HepG2 (cell line): ENCODE data around the gene LRRC3C. TPM values are rescaled to one million over a fixed set of nuclear protein-coding genes. Genes with fewer than 3 reads are reported as not detected.

Source experiments
- GATAD1 ChIP-seq: IDR thresholded peaks from 2 replicates; pipeline ENCODE4 v1.6.1; 2016; ENCODE audit warnings: missing genetic modification reagents, missing compliant biosample characterization
- HMG20A ChIP-seq: IDR thresholded peaks from 2 replicates; pipeline ENCODE4 v1.6.1; 2016; ENCODE audit warnings: borderline replicate concordance
- HNRNPUL1 ChIP-seq: fragments of 200-400 bp; formaldehyde crosslinking; IDR thresholded peaks from 2 replicates; pipeline ENCODE4 v1.6.1; 2017; ENCODE audit warnings: low read depth, mild to moderate bottlenecking, low read length, moderate library complexity
- IKZF5 ChIP-seq: IDR thresholded peaks from 2 replicates; pipeline ENCODE4 v1.6.1; 2018; ENCODE audit warnings: missing genetic modification reagents, mild to moderate bottlenecking, missing compliant biosample characterization
- NAIF1 ChIP-seq: sonication (generic); formaldehyde crosslinking; IDR thresholded peaks from 2 replicates; pipeline ENCODE4 v1.5.0; 2020; ENCODE audit warnings: mild to moderate bottlenecking, missing genetic modification reagents, borderline replicate concordance
- NFIC ChIP-seq: IDR thresholded peaks from 2 replicates; pipeline ENCODE4 v1.6.1; 2012; ENCODE audit warnings: mild to moderate bottlenecking, low read length, inconsistent platforms
- NFRKB ChIP-seq: fragments of 450-650 bp; IDR thresholded peaks from 2 replicates; pipeline ENCODE4 v1.6.1; 2017
- POGK ChIP-seq: sonication (generic); formaldehyde crosslinking; conservative IDR thresholded peaks from 2 replicates; pipeline ENCODE4 v1.8.0; 2022; ENCODE audit warnings: mild to moderate bottlenecking, moderate library complexity, missing genetic modification reagents
- PRPF4 ChIP-seq: fragments of 200-400 bp; formaldehyde crosslinking; IDR thresholded peaks from 2 replicates; pipeline ENCODE4 v1.6.1; 2016; ENCODE audit warnings: low read length, low read depth; ENCODE audit not compliant: poor library complexity, severe bottlenecking
- SETDB1 ChIP-seq: sonication (generic); formaldehyde crosslinking; IDR thresholded peaks from 2 replicates; pipeline ENCODE4 v1.5.1; 2020; ENCODE audit warnings: missing genetic modification reagents, mild to moderate bottlenecking, borderline replicate concordance
- SNAPC2 ChIP-seq: sonication (generic); formaldehyde crosslinking; IDR thresholded peaks from 2 replicates; pipeline ENCODE4 v1.8.1; 2022; ENCODE audit warnings: mild to moderate bottlenecking, missing genetic modification reagents
- SP5 ChIP-seq: IDR thresholded peaks from 2 replicates; pipeline ENCODE4 v1.6.1; 2016; ENCODE audit warnings: low read depth, borderline replicate concordance
- SRF ChIP-seq: IDR thresholded peaks from 2 replicates; pipeline ENCODE4 v1.6.1; 2011; ENCODE audit warnings: mild to moderate bottlenecking, low read depth, low read length, moderate library complexity
- SSRP1 ChIP-seq: IDR thresholded peaks from 2 replicates; pipeline ENCODE4 v1.6.1; 2016; ENCODE audit warnings: control low read depth
- TCF7 ChIP-seq: sonication (generic); IDR thresholded peaks from 2 replicates; pipeline ENCODE4 v1.6.1; 2016; ENCODE audit warnings: antibody characterized with exemption, low read depth
- YY1 ChIP-seq: IDR thresholded peaks from 2 replicates; pipeline ENCODE4 v1.6.1; 2011; ENCODE audit warnings: low read length, low read depth, moderate library complexity, mild to moderate bottlenecking; ENCODE audit not compliant: insufficient read depth, insufficient replicate concordance
- ZBTB10 ChIP-seq: sonication (generic); formaldehyde crosslinking; IDR thresholded peaks from 2 replicates; pipeline ENCODE4 v1.4.0; 2020; ENCODE audit warnings: missing genetic modification reagents, borderline replicate concordance
- ZFP36 ChIP-seq: fragments of 150-350 bp; IDR thresholded peaks from 2 replicates; pipeline ENCODE4 v1.6.1; 2018; ENCODE audit warnings: borderline replicate concordance, low read length, low read depth; ENCODE audit not compliant: partially characterized antibody
- ZNF235 ChIP-seq: sonication (generic); formaldehyde crosslinking; IDR thresholded peaks from 2 replicates; pipeline ENCODE4 v1.8.1; 2023; ENCODE audit warnings: mild to moderate bottlenecking, missing genetic modification reagents, borderline replicate concordance
- ZNF292 ChIP-seq: sonication (generic); formaldehyde crosslinking; IDR thresholded peaks from 2 replicates; pipeline ENCODE4 v1.8.1; 2022; ENCODE audit warnings: mild to moderate bottlenecking, low read depth, missing genetic modification reagents, borderline replicate concordance
- ZNF576 ChIP-seq: sonication (generic); formaldehyde crosslinking; IDR thresholded peaks from 2 replicates; pipeline ENCODE4 v1.4.0; 2020; ENCODE audit warnings: mild to moderate bottlenecking, missing genetic modification reagents
- ZNF615 ChIP-seq: sonication (generic); formaldehyde crosslinking; IDR thresholded peaks from 2 replicates; pipeline ENCODE4 v1.5.0; 2020; ENCODE audit warnings: mild to moderate bottlenecking, missing genetic modification reagents, borderline replicate concordance
- ZNF703 ChIP-seq: sonication (generic); formaldehyde crosslinking; IDR thresholded peaks from 2 replicates; pipeline ENCODE4 v1.5.1; 2020; ENCODE audit warnings: missing genetic modification reagents, mild to moderate bottlenecking, moderate library complexity, borderline replicate concordance
- polyA plus RNA-seq, 8 experiments: library from polyadenylated mRNA; depleted of rRNA in 3 of 8; stranded (reverse) in 7 of 8; unstranded in 1 of 8; fragments of >200 nt; fragmentation: Illumina TruSeq in 4 of 8; extraction: Trizol in 4 of 8; gene quantifications; 2 replicates each; pipeline versions ENCODE4 v1.2.1 to v1.2.3, GENCODE V29; 2011 to 2016; ENCODE audit warnings: low read depth in 4 of 8, missing spikeins in 1 of 8, mixed read lengths in 1 of 8; ENCODE audit not compliant: insufficient read depth in 1 of 8
- total RNA-seq, 5 experiments: library from RNA; depleted of rRNA; stranded (reverse); fragments of >200 nt; fragmentation: Illumina TruSeq; extraction: Trizol; gene quantifications; 2 replicates each; pipeline ENCODE4 v1.2.3, GENCODE V29; 2016; ENCODE audit warnings: low read depth in 1 of 5

The LRRC3C gene
- total and polyA plus RNA-seq, 2 of the 13 experiments (the other 11 are each of a cell fraction or from before 2014, with no cell fraction given): 0.17 TPM; not detected in 1

GRCh38 chr17:39927101-39927928, at the start of gene LRRC3C, which contains the start of gene ORMDL3 (continued):
- TF ChIP-seq IKZF5 (CRISPR knock-in tag) (peak; percentile 87), TCF7 (no peak), SRF (peak; percentile 90), ZNF703 (peak; percentile 89), ZNF235 (CRISPR knock-in tag) (no peak), ZFP36 (no peak), ZNF615 (CRISPR knock-in tag) (0 out of 2 replicates have a peak, but pooled peaks have one; percentile 7), PRPF4 (no peak), SP5 (CRISPR knock-in tag) (no peak), SETDB1 (CRISPR knock-in tag) (no peak), ZNF292 (CRISPR knock-in tag) (no peak; the same call in none of the 2 replicates), NFRKB (no peak), GATAD1 (CRISPR knock-in tag) (peak; percentile 94), NAIF1 (CRISPR knock-in tag) (peak; percentile 75), ZBTB10 (CRISPR knock-in tag) (no peak), SSRP1 (peak; percentile 61; the same call in 1 of the 2 replicates), NFIC (peak; percentile 63; the same call in 1 of the 2 replicates), HNRNPUL1 (no peak), HMG20A (CRISPR knock-in tag) (no peak), YY1 (peak; percentile 88), ZNF576 (CRISPR knock-in tag) (no peak), POGK (CRISPR knock-in tag) (peak; percentile 83), SNAPC2 (CRISPR knock-in tag) (0 out of 2 replicates have a peak, but pooled peaks have one; percentile 2)
